NB4 (cell line): ENCODE measurements around the gene HTR1D.

Experiments used
- CTCF ChIP-seq: IDR thresholded peaks from one replicate; pipeline ENCODE4 v1.5.1; 2012; ENCODE audit warnings: low read depth, low read length
- MAX ChIP-seq: IDR thresholded peaks from 2 replicates; pipeline ENCODE4 v1.6.1; 2011; ENCODE audit warnings: low read depth, low read length
- POLR2A ChIP-seq: IDR thresholded peaks from 2 replicates; pipeline ENCODE4 v1.6.1; 2011; ENCODE audit warnings: mild to moderate bottlenecking; ENCODE audit not compliant: insufficient read length; ENCODE audit errors: extremely low read depth

GRCh38 chr1:23222742-23223141, 5.4 kb upstream of the HTR1D start:
- TF ChIP-seq CTCF: no peak
- no peak for TF ChIP-seq POLR2A
- no peak for TF ChIP-seq MAX
